Heart left ventricle (tissue), 13 donors: ENCODE measurements around the gene DNAJC19.

Experiments used
- POLR2A ChIP-seq, 2 donors: fragments of 450-650 bp; IDR thresholded peaks; one replicate each; pipeline ENCODE4 v1.6.1; 2017; ENCODE audit warnings: antibody characterized with exemption in 2 of 2, mild to moderate bottlenecking in 2 of 2, moderate library complexity in 2 of 2
- TF ChIP-seq, protein P1 (sequence below), 12 donors: fragments of 200-600 bp; sonication (generic) in 4 of 12; IDR thresholded peaks; one replicate each; pipeline versions ENCODE4 v1.5.0 to v1.8.0; 2018 to 2022; ENCODE audit warnings: antibody characterized with exemption in 12 of 12, mild to moderate bottlenecking in 5 of 12
- donor health status: ischemic (EF 13 %, LVEDD 7.1; RV severe dilation, severe dysfunction).
- donor health status: DM: no; HTN: yes; CAD: no.
- donor health status: DM: no; HTN: no; CAD: no.
- donor health status: ischemic (EF 25% LVEDD 6.9; RV normal size, moderate dysfunction).
- donor health status: ischemic (EF 25% LVEDD 5.7; RV mildly dilated, moderate dysfunction).
- donor health status: ischemic (EF 35%, LVEDD 5.7; RV mildly dilated, moderate dysfunction).
- donor health status: nonischemic (EF 11% LVEDD 7.7; RV severe dilation, severe dysfunction).
- donor health status: DM: yes; HTN: yes; CAD: no.
- donor health status: PGD.
- donor health status: ischemic (EF 29% LVEDD 5.4; RV normal size, mild dysfunction).
- donor health status: nonischemic (EF 23%, LVEDD 6.1; RV moderate dilation, normal function).

DNA sequence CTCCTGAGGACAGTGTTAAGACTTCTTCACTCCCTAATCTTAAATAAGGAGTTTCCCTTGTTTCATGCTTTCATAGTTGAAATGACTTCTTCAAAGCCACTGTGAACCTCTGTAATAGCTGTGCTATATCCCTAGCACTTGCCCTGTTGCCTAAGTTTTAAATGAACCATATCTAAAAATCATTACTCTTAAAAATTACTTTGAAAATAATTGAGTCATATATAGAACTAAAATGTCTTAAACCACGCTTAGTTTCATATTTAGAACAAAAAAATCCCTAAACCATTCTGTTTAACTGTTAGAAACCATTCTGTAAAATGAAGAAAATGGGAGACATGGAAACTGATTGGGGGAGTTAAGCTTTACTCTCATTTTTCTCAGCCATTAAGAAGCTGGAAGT, 29.8 kb downstream of the DNAJC19 start:
- TF ChIP-seq, protein P1, sequence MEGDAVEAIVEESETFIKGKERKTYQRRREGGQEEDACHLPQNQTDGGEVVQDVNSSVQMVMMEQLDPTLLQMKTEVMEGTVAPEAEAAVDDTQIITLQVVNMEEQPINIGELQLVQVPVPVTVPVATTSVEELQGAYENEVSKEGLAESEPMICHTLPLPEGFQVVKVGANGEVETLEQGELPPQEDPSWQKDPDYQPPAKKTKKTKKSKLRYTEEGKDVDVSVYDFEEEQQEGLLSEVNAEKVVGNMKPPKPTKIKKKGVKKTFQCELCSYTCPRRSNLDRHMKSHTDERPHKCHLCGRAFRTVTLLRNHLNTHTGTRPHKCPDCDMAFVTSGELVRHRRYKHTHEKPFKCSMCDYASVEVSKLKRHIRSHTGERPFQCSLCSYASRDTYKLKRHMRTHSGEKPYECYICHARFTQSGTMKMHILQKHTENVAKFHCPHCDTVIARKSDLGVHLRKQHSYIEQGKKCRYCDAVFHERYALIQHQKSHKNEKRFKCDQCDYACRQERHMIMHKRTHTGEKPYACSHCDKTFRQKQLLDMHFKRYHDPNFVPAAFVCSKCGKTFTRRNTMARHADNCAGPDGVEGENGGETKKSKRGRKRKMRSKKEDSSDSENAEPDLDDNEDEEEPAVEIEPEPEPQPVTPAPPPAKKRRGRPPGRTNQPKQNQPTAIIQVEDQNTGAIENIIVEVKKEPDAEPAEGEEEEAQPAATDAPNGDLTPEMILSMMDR (IDR thresholded peaks at IDR 0.05) = no peak
- TF ChIP-seq POLR2A (IDR thresholded peaks at IDR 0.05) = no peak
